GM18951 (cell line): Measurements from ENCODE around the gene EBF3.

ENCODE experiments used
- POLR2A ChIP-seq: IDR thresholded peaks from 4 replicates; pipeline ENCODE4 v1.6.1; 2011; ENCODE audit warnings: mild to moderate bottlenecking; ENCODE audit not compliant: insufficient read length, insufficient read depth; ENCODE audit errors: extremely low read depth
- in situ Hi-C: fragments of 300-500 bp; cut with MboI; formaldehyde crosslinking; loops from one replicate; pipeline ENCODE4 v1.12.0; 2022; ENCODE audit warnings: low sequenced_read_pairs, mixed read lengths, inconsistent platforms; ENCODE audit not compliant: unreplicated experiment

Gene EBF3

GRCh38 chr10:129846991-129847391 lies 117.1 kb downstream of the EBF3 start:
- in situ Hi-C loops: no loop called here
- TF ChIP-seq POLR2A: no peak

GRCh38 chr10:129845111-129845753 lies 118.8 kb downstream of the EBF3 start:
- no peak for TF ChIP-seq POLR2A
- in situ Hi-C loops: no loop called here

GRCh38 chr10:129844216-129844766 lies 119.8 kb downstream of the EBF3 start:
- no peak for TF ChIP-seq POLR2A
- in situ Hi-C loops: no loop called here

GRCh38 chr10:129843702-129844101 lies 120.4 kb downstream of the EBF3 start:
- in situ Hi-C loops: no loop called here
- no peak for TF ChIP-seq POLR2A

GRCh38 chr10:129843131-129843541 lies 120.9 kb downstream of the EBF3 start:
- no peak for TF ChIP-seq POLR2A
- in situ Hi-C loops: no loop called here

- TF ChIP-seq POLR2A: no peak
- in situ Hi-C loops: no loop called here
These were observed 122.0 kb downstream of the EBF3 start for GRCh38 chr10:129842031-129842430.

GRCh38 chr10:129841590-129841989 lies 122.5 kb downstream of the EBF3 start:
- TF ChIP-seq POLR2A: no peak
- in situ Hi-C loops: no loop called here

- in situ Hi-C loops: no loop called here
- TF ChIP-seq POLR2A: no peak
These were observed 123.0 kb downstream of the EBF3 start for GRCh38 chr10:129841071-129841470.

- no peak for TF ChIP-seq POLR2A
These were observed 123.9 kb downstream of the EBF3 start for GRCh38 chr10:129840196-129840590.

GRCh38 chr10:129839285-129840195 lies 124.5 kb downstream of the EBF3 start:
- in situ Hi-C loops: no loop called here

More at GRCh38 chr10:129840196-129840590, 123.9 kb downstream of the EBF3 start:
- in situ Hi-C loops: no loop called here

GRCh38 chr10:129838794-129839193 lies 125.3 kb downstream of the EBF3 start:
- TF ChIP-seq POLR2A: no peak
- in situ Hi-C loops: no loop called here

More at GRCh38 chr10:129839285-129840195, 124.5 kb downstream of the EBF3 start:
- no peak for TF ChIP-seq POLR2A

- no peak for TF ChIP-seq POLR2A
- in situ Hi-C loops: no loop called here
These were observed 126.0 kb downstream of the EBF3 start for GRCh38 chr10:129837909-129838582.

- in situ Hi-C loops: no loop called here
- TF ChIP-seq POLR2A: no peak
These were observed 127.8 kb downstream of the EBF3 start for GRCh38 chr10:129836253-129836652.
